ENCODE measurements around the gene ROR1. TPM values are rescaled to one million over a fixed set of nuclear protein-coding genes. Genes with fewer than 3 reads are reported as not detected.

The ROR1 gene
- total and polyA plus RNA-seq, 8 donors = 1.4 to 37.3 (median 14.6) TPM

GRCh38 chr1:63794354-63794753, 20.5 kb downstream of the ROR1 start:
- 79 to 89% (median 84%) methylated on average over 5 to 7 of the region's 7 CpGs for WGBS, 5 donors
- Histone ChIP-seq H3K4me3 (no peak overlapping the region), H3K27ac (no peak overlapping the region), H3K9me3 (no peaks in the 10 kb centered on the region), H3K27me3 (no peaks in the 10 kb centered on the region), H3K4me1 (peaks cover 14 to 75% (median 36%) of the 10 kb centered on the region in 4 donors), H3K36me3 (no peaks in the 10 kb centered on the region)
- intact Hi-C loops (cut with DNase I; ENCODE audit: low total_unique reads) = no loop called here
- TF ChIP-seq POLR2AphosphoS5 (IDR thresholded peaks at IDR 0.05) (no peak), CTCF (IDR thresholded peaks at IDR 0.05) (no peak), EP300 (IDR thresholded peaks at IDR 0.05) (no peak), POLR2A (IDR thresholded peaks at IDR 0.05) (no peak)
- DNase-seq = no peak

GRCh38 chr1:63794939-63795378, 21.1 kb downstream of the ROR1 start:
- Histone ChIP-seq H3K27me3 (no peaks in the 10 kb centered on the region), H3K4me1 (peaks cover 16 to 76% (median 35%) of the 10 kb centered on the region in 4 donors), H3K9me3 (no peaks in the 10 kb centered on the region), H3K27ac (no peak overlapping the region), H3K4me3 (no peak overlapping the region), H3K36me3 (no peaks in the 10 kb centered on the region)
- DNase-seq = no peak
- TF ChIP-seq POLR2A (IDR thresholded peaks at IDR 0.05) (no peak), CTCF (IDR thresholded peaks at IDR 0.05) (no peak), EP300 (IDR thresholded peaks at IDR 0.05) (no peak), POLR2AphosphoS5 (IDR thresholded peaks at IDR 0.05) (no peak)
- intact Hi-C loops (cut with DNase I; ENCODE audit: low total_unique reads) = no loop called here
- whole genome bisulfite sequencing, 5 donors = 65 to 77% (median 72%) methylated on average over 7 of the region's 7 CpGs

- H3K27me3 ChIP-seq = no peaks in the 10 kb centered on the region
- no peaks in the 10 kb centered on the region for H3K9me3 ChIP-seq
- no peak overlapping the region for H3K27ac ChIP-seq
- H3K4me3 ChIP-seq = no peak overlapping the region
- H3K4me1 ChIP-seq = peaks cover 11 to 76% (median 34%) of the 10 kb centered on the region in 4 donors
- no peak for TF ChIP-seq POLR2A (IDR thresholded peaks at IDR 0.05)
- no peak for TF ChIP-seq POLR2AphosphoS5 (IDR thresholded peaks at IDR 0.05)
- no peak for TF ChIP-seq CTCF (IDR thresholded peaks at IDR 0.05)
- TF ChIP-seq EP300 (IDR thresholded peaks at IDR 0.05) = no peak
- no peak for DNase-seq
- WGBS, 5 donors = 30 to 57% (median 51%) methylated on average over 4 of the region's 4 CpGs
- H3K36me3 ChIP-seq = no peaks in the 10 kb centered on the region
- intact Hi-C loops (cut with DNase I; ENCODE audit: low total_unique reads) = no loop called here
These were observed 21.6 kb downstream of the ROR1 start for GRCh38 chr1:63795455-63795854.

GRCh38 chr1:63797056-63797726, 23.4 kb downstream of the ROR1 start:
- Histone ChIP-seq H3K36me3 (no peaks in the 10 kb centered on the region), H3K4me1 (peaks cover 0 to 70% (median 29%) of the 10 kb centered on the region in 4 donors), H3K27me3 (no peaks in the 10 kb centered on the region), H3K4me3 (no peak overlapping the region), H3K27ac (no peak overlapping the region), H3K9me3 (no peaks in the 10 kb centered on the region)
- intact Hi-C loops (cut with DNase I; ENCODE audit: low total_unique reads) = no loop called here
- WGBS, 5 donors = 56 to 72% (median 63%) methylated on average over 7 of the region's 7 CpGs
- TF ChIP-seq POLR2A (IDR thresholded peaks at IDR 0.05) = no peak
- no peak for TF ChIP-seq EP300 (IDR thresholded peaks at IDR 0.05)
- no peak for TF ChIP-seq CTCF (IDR thresholded peaks at IDR 0.05)
- TF ChIP-seq POLR2AphosphoS5 (IDR thresholded peaks at IDR 0.05) = no peak
- no peak for DNase-seq
